Germinal center (tissue), 1 donor: Measurements from ENCODE around the gene NLRC5.

ENCODE experiments used
- DNase-seq: peaks from one replicate; pipeline ENCODE4 v3.0.0; 2012; ENCODE audit warnings: mixed read lengths, low spot score

NLRC5 gene

GRCh38 chr16:57027067-57027466 is 37.7 kb downstream of the NLRC5 start:
- no peak for DNase-seq

- no peak for DNase-seq
Observed at GRCh38 chr16:57028086-57028485, 38.7 kb downstream of the NLRC5 start.

DNA sequence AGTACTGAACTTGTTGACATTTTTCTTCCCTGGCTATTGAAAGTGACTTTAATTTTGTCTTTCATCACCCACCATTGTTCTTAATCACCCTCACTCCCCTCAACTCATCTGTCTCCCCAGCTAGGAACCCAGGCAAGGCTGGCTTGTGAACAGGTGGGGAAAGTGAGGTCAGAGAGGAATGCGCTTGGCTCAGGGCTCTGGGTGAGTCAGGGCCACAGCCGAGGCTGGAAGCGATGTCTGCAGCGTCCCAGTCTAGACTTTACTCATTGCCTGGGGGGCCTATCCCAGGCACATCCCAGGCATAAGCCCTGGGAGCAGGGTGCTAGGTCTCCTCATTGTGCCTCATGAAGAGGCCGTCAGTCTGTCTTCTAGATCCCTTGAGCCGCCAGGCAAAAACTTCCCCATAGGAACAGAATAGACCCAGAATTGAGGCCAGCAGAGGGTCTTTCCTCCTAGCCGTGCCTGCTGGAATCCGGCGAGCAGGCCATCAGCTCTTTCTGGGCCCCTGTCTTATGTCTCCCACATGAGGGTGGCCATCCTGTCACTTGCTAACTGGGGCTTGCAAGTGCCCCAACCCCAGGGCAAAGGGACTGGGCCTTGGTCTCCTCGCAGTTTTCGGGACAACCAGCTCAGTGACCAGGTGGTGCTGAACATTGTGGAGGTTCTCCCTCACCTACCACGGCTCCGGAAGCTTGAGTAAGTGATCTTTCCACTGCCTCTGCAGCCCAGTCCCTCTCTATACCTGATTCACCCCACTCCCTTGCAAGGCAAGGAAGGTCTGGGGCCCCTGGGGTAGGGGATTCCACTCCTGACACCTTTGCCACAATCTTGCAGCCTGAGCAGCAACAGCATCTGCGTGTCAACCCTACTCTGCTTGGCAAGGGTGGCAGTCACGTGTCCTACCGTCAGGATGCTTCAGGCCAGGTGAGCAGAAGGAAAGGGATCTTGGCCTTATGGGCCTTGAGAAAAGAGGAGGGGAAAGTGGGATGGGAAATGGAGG is 40.1 kb downstream of the NLRC5 start:
- DNase-seq, result no peak

DNA sequence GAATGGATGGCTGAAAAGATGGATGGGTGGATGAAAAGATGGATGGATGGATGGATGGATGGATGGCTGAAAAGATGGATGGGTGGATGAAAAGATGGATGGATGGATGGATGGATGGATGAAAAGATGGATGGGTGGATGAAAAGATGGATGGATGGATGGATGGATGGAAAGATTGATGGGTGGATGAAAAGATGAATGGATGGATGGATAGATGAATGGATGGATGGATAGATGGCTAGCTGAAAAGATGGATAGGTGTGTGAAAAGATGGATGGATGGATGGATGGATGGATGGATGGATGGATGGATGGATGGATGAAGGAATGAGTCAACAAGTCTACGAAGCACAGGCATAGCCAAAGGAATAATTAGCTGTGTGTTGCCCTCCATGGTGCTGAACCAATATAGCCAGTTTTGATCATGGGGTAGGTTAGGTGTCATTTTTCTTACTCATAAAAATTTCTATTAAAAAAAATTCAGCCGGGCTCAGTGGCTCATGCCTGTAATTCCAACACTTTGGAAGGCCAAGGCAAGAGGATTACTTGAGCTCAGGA is 41.1 kb downstream of the NLRC5 start:
- DNase-seq, result no peak

DNA sequence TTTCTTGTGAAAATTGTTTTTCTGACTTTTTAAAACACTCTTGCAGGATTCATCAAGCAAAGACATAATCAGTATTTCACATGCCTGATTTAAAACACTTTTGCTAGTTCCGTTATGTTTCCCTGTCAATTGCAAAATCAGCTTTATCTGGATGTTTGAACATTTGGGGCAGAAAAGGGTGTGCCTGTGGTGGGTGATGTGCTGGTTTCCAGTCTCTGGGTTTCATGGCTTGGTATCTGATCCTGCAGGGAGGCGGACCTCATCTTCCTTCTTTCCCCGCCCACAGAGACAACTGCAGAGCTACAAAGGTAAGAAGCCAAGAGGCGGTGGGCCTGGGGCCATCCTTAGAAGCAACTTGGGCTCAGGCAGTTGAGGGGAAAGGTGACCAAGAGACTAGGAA is 41.8 kb downstream of the NLRC5 start:
- DNase-seq, result no peak

GRCh38 chr16:57032346-57032745 is 43.0 kb downstream of the NLRC5 start:
- no peak for DNase-seq

GRCh38 chr16:57032931-57033330 is 43.6 kb downstream of the NLRC5 start:
- no peak for DNase-seq

DNA sequence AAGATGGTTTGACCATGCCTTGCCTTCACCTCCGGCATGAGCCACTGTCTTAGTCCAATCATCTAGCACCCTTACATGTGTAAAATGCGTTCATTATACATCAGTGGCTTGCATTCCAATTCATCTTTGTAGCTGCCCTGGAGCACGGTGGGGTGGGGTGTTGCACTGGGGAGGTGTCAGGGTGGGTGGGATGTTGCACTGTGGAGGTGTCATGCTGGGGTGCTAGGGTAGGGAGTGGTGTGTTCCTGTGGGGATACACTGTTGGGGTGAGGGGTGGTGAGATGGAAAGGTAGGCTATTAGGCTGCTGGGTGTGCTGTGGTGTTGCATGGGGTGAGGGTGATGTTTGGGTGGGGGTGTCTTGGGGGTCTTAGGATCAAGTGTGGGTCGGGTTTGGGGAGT is 47.0 kb downstream of the NLRC5 start:
- DNase-seq, result no peak

- DNase-seq, result no peak
Observed at GRCh38 chr16:57036945-57037344, 47.6 kb downstream of the NLRC5 start.

- DNase-seq, result no peak
Observed at GRCh38 chr16:57038166-57038565, 48.8 kb downstream of the NLRC5 start.

DNA sequence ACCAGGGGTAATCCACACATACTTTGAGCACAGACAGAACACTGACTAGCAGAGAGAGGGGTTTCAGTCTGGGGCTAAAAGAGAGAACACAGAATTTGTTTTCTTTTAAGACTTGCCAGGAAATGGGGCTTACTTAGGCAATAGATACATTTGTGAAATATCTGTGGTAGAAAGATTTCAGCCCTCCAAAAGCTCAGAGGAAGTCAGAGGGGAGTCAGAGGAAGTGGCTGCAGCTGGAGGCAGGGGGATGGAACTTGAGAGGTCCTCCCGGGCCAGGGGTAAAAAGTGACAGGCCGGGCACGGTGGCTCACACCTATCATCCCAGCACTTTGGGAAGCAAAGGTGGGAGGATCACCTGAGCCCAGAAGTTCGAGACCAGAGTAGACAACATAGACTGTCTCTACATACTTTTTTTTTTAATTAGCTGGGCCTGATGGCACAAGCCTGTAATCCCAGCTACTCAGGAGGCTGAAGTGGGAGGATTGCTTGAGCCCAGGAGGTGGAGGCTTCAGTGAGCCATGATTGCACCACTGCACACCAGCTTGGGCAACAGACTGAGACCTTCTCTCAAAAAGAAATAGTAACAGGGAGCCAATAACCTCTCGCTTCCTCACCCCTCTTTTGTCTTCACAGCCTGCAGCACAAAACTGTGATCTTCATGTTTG is 49.9 kb downstream of the NLRC5 start:
- DNase-seq, result peak; percentile 31

- peak; percentile 60 for DNase-seq
Observed at GRCh38 chr16:57041182-57042156, 52.1 kb downstream of the NLRC5 start.

DNA sequence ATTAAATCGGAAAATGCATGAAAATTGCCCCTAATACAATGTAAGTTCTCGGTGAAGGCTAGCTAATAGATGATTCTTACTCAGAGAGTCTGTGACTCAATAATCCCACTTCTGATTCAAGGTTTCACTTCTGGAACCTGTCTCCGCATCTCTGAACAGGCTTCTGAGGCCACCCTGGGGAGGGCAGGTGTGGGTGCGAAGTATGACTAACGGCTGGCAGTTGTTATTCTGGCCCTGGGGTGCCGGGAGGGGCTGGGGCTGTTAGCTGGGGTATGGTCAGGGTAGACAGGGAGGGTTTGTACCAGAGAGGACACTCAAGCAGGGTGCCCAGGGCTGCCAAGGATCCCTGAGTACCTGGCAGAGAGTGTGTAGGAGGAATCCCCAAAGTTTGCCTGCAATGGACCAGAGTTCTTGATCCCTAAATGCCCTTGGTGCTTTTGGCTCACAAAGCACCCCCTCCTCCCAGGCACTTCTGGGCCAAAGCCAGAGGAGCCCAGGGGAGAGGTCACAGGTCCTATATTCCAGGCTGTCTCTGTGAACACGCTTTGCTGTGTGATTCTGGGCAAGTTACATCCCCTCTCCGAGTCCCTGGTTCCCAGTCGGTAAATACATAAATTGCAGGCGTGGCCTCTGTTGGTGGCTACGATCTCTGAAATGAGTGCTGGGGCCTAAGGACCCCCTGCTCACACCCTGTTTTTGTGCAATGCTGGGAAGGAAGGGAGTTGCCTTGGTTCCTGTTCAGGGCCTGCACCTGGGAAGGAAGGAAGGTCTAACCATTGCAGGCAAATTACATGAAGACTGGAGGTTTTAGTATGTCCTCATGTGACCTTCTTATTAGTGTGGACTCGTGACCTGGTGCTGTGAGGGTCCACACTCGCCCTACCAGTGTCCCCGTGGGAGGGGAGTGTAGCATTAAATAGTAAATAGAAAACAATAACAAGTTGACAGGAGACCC is 53.1 kb downstream of the NLRC5 start:
- peak; percentile 84 for DNase-seq

- no peak for DNase-seq
Observed at GRCh38 chr16:57043248-57043647, 53.9 kb downstream of the NLRC5 start.

DNA sequence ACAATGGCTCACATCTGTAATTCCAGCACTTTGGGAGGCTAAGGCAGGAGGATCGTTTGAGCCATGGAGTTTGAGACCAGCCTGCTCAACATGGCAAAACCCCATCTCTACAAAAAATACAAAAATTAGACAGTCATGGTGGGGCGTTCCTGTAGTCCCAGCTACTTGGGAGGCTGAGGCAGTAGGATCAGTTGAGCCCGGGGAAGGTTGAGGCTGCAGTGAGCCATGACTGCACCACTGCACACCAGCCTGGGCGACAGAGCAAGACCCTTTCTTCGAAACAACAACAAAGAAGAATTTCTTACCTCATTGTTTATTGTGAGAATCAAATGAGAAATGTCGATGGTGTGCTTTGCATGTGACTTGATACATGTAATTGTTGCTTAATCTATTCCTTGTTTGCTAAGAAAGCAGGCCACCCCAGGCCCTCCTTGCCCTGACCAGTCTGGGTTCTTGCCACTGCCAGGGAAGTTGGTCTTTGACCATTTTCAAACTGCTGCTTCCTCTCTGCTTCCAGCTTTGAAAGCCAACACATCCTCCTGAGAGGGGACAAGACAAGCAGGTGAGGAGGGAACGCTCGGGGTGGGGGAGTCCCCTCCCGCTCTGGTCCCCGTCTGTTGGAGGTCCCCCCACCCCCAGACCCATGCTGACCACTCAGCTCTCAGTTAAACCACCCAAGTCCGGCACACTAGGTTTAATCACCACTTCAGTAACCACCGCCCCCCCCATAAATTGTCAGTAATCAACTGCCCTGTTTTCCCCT is 55.8 kb downstream of the NLRC5 start:
- no peak for DNase-seq

DNA sequence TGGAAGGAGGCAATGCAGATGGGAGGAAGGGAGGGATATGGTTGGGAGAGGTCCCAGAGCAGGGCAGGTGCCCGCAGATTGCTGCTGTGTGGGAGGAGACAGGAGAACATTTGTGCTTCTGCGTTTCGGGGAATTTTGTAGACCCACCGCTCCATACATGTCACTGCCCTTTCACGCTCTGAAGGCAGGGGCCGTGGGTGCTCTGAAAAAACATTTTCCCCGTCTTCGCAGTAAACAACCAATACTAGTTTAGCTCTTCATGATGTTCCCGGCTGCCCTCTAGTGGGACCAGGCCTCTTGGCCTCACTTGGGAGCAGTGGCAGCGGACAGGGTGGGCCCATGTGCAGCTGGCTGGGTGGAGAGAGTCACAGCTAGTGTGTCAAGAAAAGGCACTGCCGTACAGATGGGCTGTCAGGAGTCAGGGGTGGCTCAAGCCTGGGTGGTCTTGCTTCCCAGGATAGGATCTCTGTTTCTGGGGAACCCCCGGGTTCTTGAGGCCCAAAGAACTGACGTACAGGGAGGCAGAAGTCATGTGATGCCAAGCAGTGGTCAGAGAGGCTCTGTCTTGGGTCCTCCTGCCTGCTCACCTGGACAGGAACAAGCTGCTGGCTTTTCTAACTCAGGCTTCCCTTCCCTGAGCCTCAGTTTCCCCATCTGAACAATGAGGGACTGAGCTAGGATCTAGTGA is 56.5 kb downstream of the NLRC5 start:
- peak; percentile 84 for DNase-seq

DNA sequence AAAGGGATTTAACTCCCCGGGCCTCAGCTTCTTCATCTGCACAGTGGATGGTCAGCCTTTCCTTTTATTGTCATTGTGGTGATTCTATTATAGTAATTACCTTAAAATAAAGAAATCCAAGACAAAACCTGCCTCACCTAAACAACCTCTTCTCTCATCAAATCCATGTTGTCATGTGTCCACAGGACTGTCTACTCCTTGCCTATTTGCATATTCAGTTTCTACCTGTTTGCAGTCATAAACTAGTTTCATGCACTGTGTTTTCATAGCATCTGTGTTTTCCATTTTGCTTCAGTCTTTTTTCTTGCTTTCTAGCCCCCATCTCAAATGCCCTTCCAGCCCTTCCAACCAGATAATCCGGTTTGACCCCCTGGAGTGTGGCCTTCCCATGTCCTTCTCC is 58.7 kb downstream of the NLRC5 start:
- no peak for DNase-seq

DNA sequence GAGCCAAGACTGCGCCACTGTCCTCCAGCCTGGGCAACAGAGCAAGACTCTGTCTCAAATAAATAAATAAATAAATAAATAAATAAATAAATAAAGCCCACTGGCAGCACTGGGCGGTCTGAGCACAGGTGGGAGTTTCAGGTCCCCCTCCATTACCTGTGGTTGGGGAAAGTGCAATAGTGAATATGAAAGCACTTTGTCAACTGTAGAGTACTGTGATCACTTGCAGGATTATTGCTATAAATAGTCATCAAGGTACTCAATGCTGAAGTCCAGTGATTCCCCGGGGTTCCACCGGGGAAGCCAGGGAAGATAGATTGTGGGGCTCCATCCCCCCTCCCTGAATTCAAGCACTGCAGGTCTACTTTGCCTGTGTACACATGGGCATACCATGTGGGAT is 60.3 kb downstream of the NLRC5 start:
- no peak for DNase-seq

- no peak for DNase-seq
Observed at GRCh38 chr16:57051696-57052228, 62.4 kb downstream of the NLRC5 start.
